ENCODE results near the gene MGARP.

Gene MGARP

GRCh38 chr4:139297001-139297410 is 17.0 kb upstream of the MGARP start:
- TF ChIP-seq MYC (IDR thresholded peaks at IDR 0.05; ENCODE audit: low read depth, low read length) (no peak), POLR2A (IDR thresholded peaks at IDR 0.05; ENCODE audit: extremely low read depth, insufficient read length) (no peak), CTCF (IDR thresholded peaks at IDR 0.05; ENCODE audit: low read depth, low read length) (no peak), MAX (IDR thresholded peaks at IDR 0.05; ENCODE audit: low read depth, low read length) (no peak)
- no peak overlapping the region for H3K4me3 ChIP-seq (ENCODE audit: low read depth, low read length)
- DNase-seq (ENCODE audit: low read depth) = peak; percentile 48

GRCh38 chr4:139295942-139296299 is 15.9 kb upstream of the MGARP start:
- TF ChIP-seq POLR2A (IDR thresholded peaks at IDR 0.05; ENCODE audit: extremely low read depth, insufficient read length) = no peak
- TF ChIP-seq MAX (IDR thresholded peaks at IDR 0.05; ENCODE audit: low read depth, low read length) = no peak
- no peak for TF ChIP-seq CTCF (IDR thresholded peaks at IDR 0.05; ENCODE audit: low read depth, low read length)
- TF ChIP-seq MYC (IDR thresholded peaks at IDR 0.05; ENCODE audit: low read depth, low read length) = no peak
- H3K4me3 ChIP-seq (ENCODE audit: low read depth, low read length) = peak overlapping the region; percentile 76
- no peak for DNase-seq (ENCODE audit: low read depth)

- H3K4me3 ChIP-seq (ENCODE audit: low read depth, low read length) = peak overlapping the region; percentile 76
- TF ChIP-seq MAX (IDR thresholded peaks at IDR 0.05; ENCODE audit: low read depth, low read length) = peak; percentile 71
- TF ChIP-seq MYC (IDR thresholded peaks at IDR 0.05; ENCODE audit: low read depth, low read length) = peak; percentile 71
- peak; percentile 65 for TF ChIP-seq POLR2A (IDR thresholded peaks at IDR 0.05; ENCODE audit: extremely low read depth, insufficient read length)
- peak; percentile 75 for TF ChIP-seq CTCF (IDR thresholded peaks at IDR 0.05; ENCODE audit: low read depth, low read length)
- DNase-seq (ENCODE audit: low read depth) = peak; percentile 95
Measured at GRCh38 chr4:139295206-139295941, 15.3 kb upstream of the MGARP start.

- TF ChIP-seq POLR2A (IDR thresholded peaks at IDR 0.05; ENCODE audit: extremely low read depth, insufficient read length) (no peak), CTCF (IDR thresholded peaks at IDR 0.05; ENCODE audit: low read depth, low read length) (no peak), MAX (IDR thresholded peaks at IDR 0.05; ENCODE audit: low read depth, low read length) (no peak), MYC (IDR thresholded peaks at IDR 0.05; ENCODE audit: low read depth, low read length) (no peak)
- no peak overlapping the region for H3K4me3 ChIP-seq (ENCODE audit: low read depth, low read length)
- DNase-seq (ENCODE audit: low read depth) = no peak
Measured at GRCh38 chr4:139286186-139286698, 6.2 kb upstream of the MGARP start.

- H3K4me3 ChIP-seq (ENCODE audit: low read depth, low read length) = no peak overlapping the region
- TF ChIP-seq MAX (IDR thresholded peaks at IDR 0.05; ENCODE audit: low read depth, low read length) (no peak), POLR2A (IDR thresholded peaks at IDR 0.05; ENCODE audit: extremely low read depth, insufficient read length) (no peak), MYC (IDR thresholded peaks at IDR 0.05; ENCODE audit: low read depth, low read length) (no peak), CTCF (IDR thresholded peaks at IDR 0.05; ENCODE audit: low read depth, low read length) (no peak)
- no peak for DNase-seq (ENCODE audit: low read depth)
Measured at GRCh38 chr4:139282721-139283075, 2.7 kb upstream of the MGARP start.
